Breast epithelium (tissue), 4 donors: ENCODE data around the gene PLCL2. TPM values are rescaled to one million over a fixed set of nuclear protein-coding genes. Genes with fewer than 3 reads are reported as not detected.

ENCODE experiments used
- DNase-seq, 2 donors: peaks; one replicate each; pipeline ENCODE4 v3.0.0-alpha.2; 2019; ENCODE audit warnings: low spot score in 2 of 2
- H3K27ac ChIP-seq, 2 donors: fragments of 200-600 bp; sonication (generic) in 1 of 2; one replicate each; pipeline ENCODE4 v1.5.1; 2016 to 2019; ENCODE audit warnings: mild to moderate bottlenecking in 1 of 2
- H3K27me3 ChIP-seq, 2 donors: fragments of 200-600 bp; sonication (generic) in 1 of 2; one replicate each; pipeline versions ENCODE4 v1.5.1 to v1.6.0; 2017 to 2019; ENCODE audit warnings: control low read depth in 1 of 2, mild to moderate bottlenecking in 1 of 2
- H3K36me3 ChIP-seq: fragments of 200-600 bp; one replicate; pipeline ENCODE4 v1.5.1; 2019
- H3K4me1 ChIP-seq, 2 donors: fragments of 200-600 bp; sonication (generic); one replicate each; pipeline ENCODE4 v1.5.1; 2016 to 2019; ENCODE audit warnings: control low read depth in 1 of 2
- H3K4me3 ChIP-seq, 3 donors: fragments of 200-600 bp; sonication (generic); 1 replicate in 2 of 3; 2 replicates in 1 of 3; pipeline ENCODE4 v1.5.1; 2016 to 2019; ENCODE audit warnings: mild to moderate bottlenecking in 3 of 3, moderate library complexity in 2 of 3
- H3K9me3 ChIP-seq, 2 donors: fragments of 200-600 bp; sonication (generic) in 1 of 2; one replicate each; pipeline ENCODE4 v1.5.1; 2016 to 2019; ENCODE audit warnings: control low read depth in 1 of 2
- POLR2A ChIP-seq: fragments of 450-650 bp; IDR thresholded peaks from one replicate; pipeline ENCODE4 v1.6.1; 2016; ENCODE audit warnings: antibody characterized with exemption, mild to moderate bottlenecking, moderate library complexity
- POLR2AphosphoS5 ChIP-seq, 3 donors: sonication (generic); formaldehyde crosslinking; IDR thresholded peaks; one replicate each; pipeline ENCODE4 v1.6.1; 2017; ENCODE audit warnings: antibody characterized with exemption in 3 of 3
- intact Hi-C: fragments of 100-400 bp; cut with DNase I; formaldehyde crosslinking; loops from one replicate; pipeline ENCODE4 v1.15.1; 2023; ENCODE audit warnings: low total_unique reads
- total RNA-seq, 3 donors: library from RNA; depleted of rRNA; stranded (reverse); fragments of >200 nt; gene quantifications; one replicate each; pipeline ENCODE4 v1.1.0, GENCODE V29; 2016
- TF ChIP-seq, protein P1 (sequence below), 3 donors: fragments of 450-650 bp; IDR thresholded peaks; one replicate each; pipeline ENCODE4 v1.5.1; 2016 to 2017; ENCODE audit warnings: antibody characterized with exemption in 3 of 3, mild to moderate bottlenecking in 3 of 3, moderate library complexity in 3 of 3

PLCL2 gene
- total RNA-seq, 3 donors from 2014 or later = 7.8 to 21.9 (median 17.0) TPM

DNA sequence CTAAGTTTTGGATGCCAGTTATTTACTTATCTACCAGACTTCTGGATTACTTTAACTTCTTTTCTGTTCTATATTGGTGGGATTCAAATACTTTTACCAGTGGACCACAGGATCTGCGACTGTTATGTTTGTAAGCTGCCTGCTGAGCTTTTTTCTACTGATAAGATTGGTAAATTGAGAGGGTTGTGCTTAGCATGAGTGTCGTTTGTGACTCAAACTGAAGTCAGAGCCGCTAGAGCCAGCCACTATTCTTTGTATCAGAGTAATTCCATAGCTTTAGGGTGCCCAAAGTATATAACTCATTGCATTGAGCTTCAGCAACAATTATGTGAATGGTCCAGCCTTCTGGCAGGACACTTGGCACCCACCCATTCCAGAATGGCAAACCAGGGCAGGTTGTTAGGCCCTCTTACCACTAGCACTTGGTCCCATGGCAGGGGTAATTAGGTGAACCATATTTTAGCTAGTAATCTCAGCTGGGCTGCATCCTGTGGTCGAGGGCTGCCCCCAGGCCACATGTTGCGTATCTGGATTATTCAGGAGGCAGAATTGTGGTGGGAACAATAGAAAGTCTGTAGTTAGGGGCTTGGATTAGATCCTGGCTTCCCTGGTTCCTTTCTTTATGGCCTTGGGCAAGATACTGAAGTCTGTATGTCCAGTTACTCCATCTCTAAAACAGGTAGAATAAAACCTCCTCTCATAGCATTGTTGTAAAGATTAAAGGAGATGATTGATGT lies 6.0 kb downstream of the PLCL2 start:
- intact Hi-C loops = no loop called here
- H3K4me1 ChIP-seq = no peaks in the 10 kb centered on the region
- no peak for DNase-seq
- no peaks in the 10 kb centered on the region for H3K27me3 ChIP-seq
- no peak overlapping the region for H3K4me3 ChIP-seq
- TF ChIP-seq POLR2AphosphoS5 (IDR thresholded peaks at IDR 0.05) = no peak
- TF ChIP-seq, protein P1, sequence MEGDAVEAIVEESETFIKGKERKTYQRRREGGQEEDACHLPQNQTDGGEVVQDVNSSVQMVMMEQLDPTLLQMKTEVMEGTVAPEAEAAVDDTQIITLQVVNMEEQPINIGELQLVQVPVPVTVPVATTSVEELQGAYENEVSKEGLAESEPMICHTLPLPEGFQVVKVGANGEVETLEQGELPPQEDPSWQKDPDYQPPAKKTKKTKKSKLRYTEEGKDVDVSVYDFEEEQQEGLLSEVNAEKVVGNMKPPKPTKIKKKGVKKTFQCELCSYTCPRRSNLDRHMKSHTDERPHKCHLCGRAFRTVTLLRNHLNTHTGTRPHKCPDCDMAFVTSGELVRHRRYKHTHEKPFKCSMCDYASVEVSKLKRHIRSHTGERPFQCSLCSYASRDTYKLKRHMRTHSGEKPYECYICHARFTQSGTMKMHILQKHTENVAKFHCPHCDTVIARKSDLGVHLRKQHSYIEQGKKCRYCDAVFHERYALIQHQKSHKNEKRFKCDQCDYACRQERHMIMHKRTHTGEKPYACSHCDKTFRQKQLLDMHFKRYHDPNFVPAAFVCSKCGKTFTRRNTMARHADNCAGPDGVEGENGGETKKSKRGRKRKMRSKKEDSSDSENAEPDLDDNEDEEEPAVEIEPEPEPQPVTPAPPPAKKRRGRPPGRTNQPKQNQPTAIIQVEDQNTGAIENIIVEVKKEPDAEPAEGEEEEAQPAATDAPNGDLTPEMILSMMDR (IDR thresholded peaks at IDR 0.05) = no peak
- no peak for TF ChIP-seq POLR2A
- H3K9me3 ChIP-seq = no peaks in the 10 kb centered on the region
- H3K36me3 ChIP-seq = no peaks in the 10 kb centered on the region
- no peak overlapping the region for H3K27ac ChIP-seq

DNA sequence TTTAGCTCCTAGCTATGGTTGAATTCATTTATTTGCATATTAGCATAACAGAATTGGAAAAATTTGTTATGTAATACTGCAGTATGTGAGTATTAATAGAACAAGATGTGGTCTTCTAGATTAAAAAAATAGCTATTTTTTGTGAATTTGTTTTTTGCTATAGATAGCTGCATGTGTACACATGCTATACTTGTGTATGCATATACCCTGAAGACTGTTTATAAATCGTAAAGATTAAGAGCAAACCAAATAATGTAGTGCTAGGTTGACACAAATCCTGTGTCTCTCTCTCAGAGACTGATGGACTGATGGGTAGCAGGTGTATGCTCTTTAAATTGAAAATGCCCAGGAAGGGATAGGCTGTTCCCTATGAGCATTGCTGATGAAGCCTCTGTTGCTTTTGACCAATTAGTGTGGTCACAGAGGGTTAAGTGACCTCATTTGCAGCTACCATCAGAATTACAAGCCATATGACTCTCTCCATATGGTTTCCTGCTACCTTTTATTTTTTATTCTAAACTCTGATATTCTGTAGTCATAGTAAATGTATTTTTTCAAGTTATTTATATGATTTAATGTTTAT lies 9.0 kb downstream of the PLCL2 start:
- no peak for DNase-seq

DNA sequence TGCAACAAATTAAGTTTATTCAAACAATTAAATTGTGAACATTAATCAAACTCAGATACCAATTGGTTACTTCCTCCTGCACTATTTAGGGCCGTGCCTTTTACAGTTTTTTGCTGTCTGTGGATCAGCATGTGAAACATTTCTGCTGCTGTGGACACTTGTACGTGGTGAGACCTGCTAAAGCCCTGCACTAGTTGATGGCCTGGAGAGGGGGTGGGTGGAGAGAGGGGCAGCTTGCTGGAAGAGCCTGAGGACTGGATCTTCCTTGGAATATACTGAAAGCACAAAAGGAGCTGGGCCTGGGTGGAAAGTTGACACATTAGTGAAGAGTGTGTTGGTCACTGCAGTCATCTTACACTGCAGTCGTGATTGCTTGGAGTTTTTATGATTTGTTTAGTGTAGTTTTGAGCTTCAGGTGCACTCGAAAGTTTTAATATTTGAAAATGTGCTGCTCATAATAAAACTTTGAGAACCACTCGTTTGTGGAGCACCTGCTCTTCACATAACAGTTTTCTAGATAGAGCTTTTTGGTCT lies 11.4 kb downstream of the PLCL2 start:
- H3K36me3 ChIP-seq = no peaks in the 10 kb centered on the region
- H3K27ac ChIP-seq = no peak overlapping the region
- no peak for DNase-seq
- H3K9me3 ChIP-seq = no peaks in the 10 kb centered on the region
- H3K4me1 ChIP-seq = no peaks in the 10 kb centered on the region
- H3K27me3 ChIP-seq = no peaks in the 10 kb centered on the region
- TF ChIP-seq POLR2A (no peak), POLR2AphosphoS5 (IDR thresholded peaks at IDR 0.05) (no peak)
- TF ChIP-seq, protein P1 (IDR thresholded peaks at IDR 0.05) = no peak
- intact Hi-C loops = no loop called here
- no peak overlapping the region for H3K4me3 ChIP-seq

More for the DNA sequence above, 9.0 kb downstream of the PLCL2 start:
- no peak overlapping the region for H3K27ac ChIP-seq
- intact Hi-C loops = no loop called here
- H3K9me3 ChIP-seq = no peaks in the 10 kb centered on the region
- H3K4me1 ChIP-seq = no peaks in the 10 kb centered on the region
- no peaks in the 10 kb centered on the region for H3K27me3 ChIP-seq
- no peaks in the 10 kb centered on the region for H3K36me3 ChIP-seq
- TF ChIP-seq POLR2AphosphoS5 (IDR thresholded peaks at IDR 0.05) = no peak
- TF ChIP-seq, protein P1 (IDR thresholded peaks at IDR 0.05) = no peak
- no peak for TF ChIP-seq POLR2A
- H3K4me3 ChIP-seq = no peak overlapping the region

DNA sequence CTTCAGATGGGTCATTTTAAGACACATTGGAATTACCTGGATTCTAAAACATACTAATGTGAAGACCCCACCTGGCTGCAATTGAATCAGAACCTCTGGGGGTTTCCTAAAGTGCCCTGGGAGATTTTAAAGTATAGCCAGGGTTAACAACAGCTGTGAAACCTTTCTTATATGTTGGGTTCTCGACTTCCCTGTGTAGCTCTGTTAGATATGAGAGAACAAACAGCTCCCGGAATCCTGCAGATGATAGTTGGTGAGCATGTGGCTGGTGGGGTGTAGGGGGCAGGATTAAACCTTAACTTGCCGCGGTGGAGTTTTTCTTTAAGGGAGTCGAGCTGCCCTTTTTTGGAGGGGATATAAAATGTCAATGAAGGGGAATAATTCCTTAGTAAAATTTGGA lies 12.1 kb downstream of the PLCL2 start:
- H3K9me3 ChIP-seq = no peaks in the 10 kb centered on the region
- H3K27me3 ChIP-seq = no peaks in the 10 kb centered on the region
- H3K27ac ChIP-seq = no peak overlapping the region
- no peaks in the 10 kb centered on the region for H3K4me1 ChIP-seq
- intact Hi-C loops = no loop called here
- TF ChIP-seq, protein P1 (IDR thresholded peaks at IDR 0.05) = no peak
- TF ChIP-seq POLR2A (no peak), POLR2AphosphoS5 (IDR thresholded peaks at IDR 0.05) (no peak)
- H3K4me3 ChIP-seq = no peak overlapping the region
- H3K36me3 ChIP-seq = no peaks in the 10 kb centered on the region
- no peak for DNase-seq

DNA sequence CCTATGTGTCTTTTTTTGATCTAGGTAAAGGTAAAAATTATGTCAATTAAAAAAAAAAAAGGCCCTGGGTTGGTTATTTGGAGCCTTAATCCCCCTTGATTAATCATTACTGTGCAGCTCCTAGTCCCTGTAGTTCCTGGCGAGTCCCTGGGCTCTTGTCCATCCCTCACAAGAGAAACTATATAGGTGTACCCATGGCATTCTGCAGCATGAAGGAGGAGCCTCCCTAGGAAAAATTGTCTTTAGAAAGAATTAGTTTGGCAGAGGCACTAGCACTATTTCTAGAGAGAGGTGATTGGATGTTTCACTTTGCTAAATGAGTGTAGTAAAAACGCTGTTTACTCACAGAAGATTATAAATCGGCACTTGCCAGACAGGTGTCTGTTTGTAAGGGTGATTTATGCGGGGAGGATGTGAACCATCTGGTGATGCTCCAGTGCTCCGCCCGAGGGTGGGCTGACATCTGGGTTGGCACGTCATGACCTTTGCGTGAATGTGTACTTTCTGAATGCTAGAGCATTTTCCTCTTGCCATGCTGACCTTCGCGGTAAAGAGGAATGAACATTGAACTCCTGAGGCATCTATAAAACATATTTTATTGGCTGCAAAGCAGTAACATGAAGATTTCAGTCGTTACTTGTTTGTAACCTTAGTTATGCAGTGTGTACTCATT lies 12.6 kb downstream of the PLCL2 start:
- Histone ChIP-seq H3K27me3 (no peaks in the 10 kb centered on the region), H3K4me3 (no peak overlapping the region), H3K36me3 (no peaks in the 10 kb centered on the region), H3K27ac (no peak overlapping the region), H3K9me3 (no peaks in the 10 kb centered on the region), H3K4me1 (no peaks in the 10 kb centered on the region)
- DNase-seq = no peak
- intact Hi-C loops = no loop called here
- TF ChIP-seq POLR2AphosphoS5 (IDR thresholded peaks at IDR 0.05) (no peak), POLR2A (no peak)
- TF ChIP-seq, protein P1 (IDR thresholded peaks at IDR 0.05) = no peak
